WI38 (cell line): ENCODE measurements around the gene TJP3.

Source experiments
- H3K4me3 ChIP-seq: 2 replicates; pipeline ENCODE4 v1.5.1; 2011; ENCODE audit warnings: low read depth, mild to moderate bottlenecking, control low read depth, low read length
- CTCF ChIP-seq: IDR thresholded peaks from 2 replicates; pipeline ENCODE4 v1.5.1; 2012; ENCODE audit warnings: low read depth, mild to moderate bottlenecking, control low read depth, low read length

TJP3 gene

GRCh38 chr19:3673506-3674439, 34.4 kb upstream of the TJP3 start:
- H3K4me3 ChIP-seq = no peak overlapping the region

GRCh38 chr19:3674784-3675543, 33.2 kb upstream of the TJP3 start:
- no peak for TF ChIP-seq CTCF
- no peak overlapping the region for H3K4me3 ChIP-seq

More at GRCh38 chr19:3673506-3674439, 34.4 kb upstream of the TJP3 start:
- TF ChIP-seq CTCF = no peak

- no peak for TF ChIP-seq CTCF
- no peak overlapping the region for H3K4me3 ChIP-seq
Observed at GRCh38 chr19:3678188-3678587, 30.0 kb upstream of the TJP3 start.

GRCh38 chr19:3679138-3679537, 29.0 kb upstream of the TJP3 start:
- no peak for TF ChIP-seq CTCF
- H3K4me3 ChIP-seq = no peak overlapping the region

- no peak for TF ChIP-seq CTCF
- no peak overlapping the region for H3K4me3 ChIP-seq
Observed at GRCh38 chr19:3679581-3679980, 28.6 kb upstream of the TJP3 start.

GRCh38 chr19:3680939-3681338, 27.2 kb upstream of the TJP3 start:
- no peak for TF ChIP-seq CTCF

GRCh38 chr19:3682286-3682685, 25.9 kb upstream of the TJP3 start:
- no peak for TF ChIP-seq CTCF
- H3K4me3 ChIP-seq = no peak overlapping the region

More at GRCh38 chr19:3680939-3681338, 27.2 kb upstream of the TJP3 start:
- H3K4me3 ChIP-seq = no peak overlapping the region
